Measurements from ENCODE around the gene HSPA12A. TPM values are rescaled to one million over a fixed set of nuclear protein-coding genes. Genes with fewer than 3 reads are reported as not detected.

The HSPA12A gene
- total and polyA plus RNA-seq, 5 donors = 8.4 to 21.9 (median 15.1) TPM

DNA sequence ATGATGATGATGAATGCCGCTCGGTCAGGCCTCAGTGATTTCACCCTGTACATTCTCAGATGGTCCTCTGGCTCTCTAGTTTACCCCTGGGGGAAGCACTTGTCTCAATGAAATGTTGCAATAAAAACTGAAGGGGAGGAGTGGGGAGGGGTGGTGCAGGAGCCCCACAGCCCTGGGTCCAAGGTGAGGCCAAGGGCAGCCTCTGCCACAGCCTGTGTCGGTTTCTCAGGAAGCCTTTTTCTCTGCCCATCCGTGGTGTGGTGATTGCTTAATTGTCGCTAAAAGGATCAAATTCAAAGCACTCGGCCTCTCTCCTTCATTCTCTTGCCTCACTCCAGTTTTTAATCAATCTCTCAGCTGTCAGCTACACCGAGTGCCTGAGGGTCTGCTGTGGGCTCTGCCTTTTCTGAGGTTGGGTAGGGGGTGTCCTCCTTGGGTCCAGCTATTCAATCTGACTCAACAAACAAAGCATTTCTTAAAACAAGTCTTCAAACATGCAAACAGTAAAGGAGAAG, 39.1 kb upstream of the HSPA12A start:
- 76% methylated on average over 7 of the region's 7 CpGs for WGBS
- intact Hi-C loops (cut with DNase I) = loop anchor here in 1 of 4 donors (5.0 kb wide), 1 partner anchor 94 kb away; no protein-coding TSS in a partner anchor

DNA sequence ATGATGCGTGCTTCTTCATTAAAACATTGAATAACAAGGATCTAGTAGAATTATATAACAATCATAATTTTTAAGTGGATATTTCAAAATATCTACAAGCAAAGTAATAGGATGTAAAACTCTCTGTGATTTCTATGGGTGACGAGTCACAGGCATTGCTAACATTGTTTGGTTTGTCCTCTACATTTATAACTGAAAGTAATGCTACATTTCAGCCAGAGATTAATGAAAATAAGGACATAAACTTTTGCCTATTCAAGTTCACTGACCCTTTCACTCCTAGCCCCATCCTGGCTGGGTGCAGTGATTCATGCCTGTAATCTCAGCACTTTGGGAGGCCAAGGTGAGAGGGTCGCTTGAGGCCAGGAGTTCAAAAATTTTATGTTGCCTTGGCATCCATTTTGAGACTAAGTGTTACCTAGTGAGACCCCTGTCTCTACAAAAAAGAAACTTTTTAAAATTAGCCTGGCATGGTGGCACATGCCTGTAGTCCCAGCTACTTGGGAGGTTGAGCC, 38.4 kb upstream of the HSPA12A start:
- no peaks in the 10 kb centered on the region for H3K9me3 ChIP-seq (ENCODE audit: control insufficient read depth, low read length)
- no peaks in the 10 kb centered on the region for H3K27me3 ChIP-seq (ENCODE audit: control insufficient read depth, insufficient read depth)
- DNase-seq = no peak
- no peaks in the 10 kb centered on the region for H3K4me1 ChIP-seq (ENCODE audit: control insufficient read depth, insufficient read depth, low read length)
- no peak overlapping the region for H3K27ac ChIP-seq (ENCODE audit: low read length)
- 95% methylated on average over 3 of the region's 3 CpGs for WGBS
- ATAC-seq = no peak
- H3K4me3 ChIP-seq (ENCODE audit: low read length) = no peak overlapping the region
- intact Hi-C loops (cut with DNase I) = loop anchor here in 1 of 4 donors (5.0 kb wide), 1 partner anchor 93 kb away; no protein-coding TSS in a partner anchor

More for the DNA sequence above, 39.1 kb upstream of the HSPA12A start:
- Histone ChIP-seq H3K4me3 (ENCODE audit: low read length) (no peak overlapping the region), H3K4me1 (ENCODE audit: control insufficient read depth, insufficient read depth, low read length) (no peaks in the 10 kb centered on the region), H3K27me3 (ENCODE audit: control insufficient read depth, insufficient read depth) (no peaks in the 10 kb centered on the region), H3K9me3 (ENCODE audit: control insufficient read depth, low read length) (no peaks in the 10 kb centered on the region), H3K27ac (ENCODE audit: low read length) (no peak overlapping the region)
- no peak for ATAC-seq
- no peak for DNase-seq

DNA sequence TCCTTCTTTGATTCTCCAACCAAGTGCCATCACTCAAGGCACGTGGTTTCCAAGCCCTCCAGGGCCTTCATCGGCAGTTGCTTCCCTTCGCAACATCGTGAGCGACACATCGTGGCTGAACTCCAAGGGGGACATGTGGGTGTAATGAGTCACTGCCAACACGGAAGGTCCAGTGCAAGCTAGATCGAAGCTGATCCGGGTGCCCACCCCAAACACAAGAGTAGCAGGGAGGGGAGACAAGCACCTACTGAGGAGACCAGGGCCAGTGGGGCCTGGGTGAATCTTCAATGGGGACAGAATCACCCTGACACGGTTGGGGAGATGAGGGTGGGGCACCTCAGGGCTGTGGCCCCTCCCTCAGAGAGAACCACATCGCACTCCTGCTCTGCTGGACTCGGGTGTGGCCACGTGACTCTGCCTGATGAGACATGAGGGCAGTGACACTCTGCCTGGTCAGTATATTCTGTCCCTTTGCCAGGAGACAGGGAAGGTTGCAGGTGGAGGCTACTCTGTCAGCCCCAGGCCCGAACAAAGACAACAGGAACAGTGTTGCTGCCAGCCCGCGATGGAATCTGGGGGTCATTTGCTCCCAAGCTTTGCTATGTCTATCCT, 36.8 kb upstream of the HSPA12A start:
- H3K9me3 ChIP-seq (ENCODE audit: control insufficient read depth, low read length) = no peaks in the 10 kb centered on the region
- no peak for ATAC-seq
- no peak overlapping the region for H3K4me3 ChIP-seq (ENCODE audit: low read length)
- WGBS = 84% methylated on average over 16 of the region's 16 CpGs
- intact Hi-C loops (cut with DNase I) = no loop called here
- no peaks in the 10 kb centered on the region for H3K4me1 ChIP-seq (ENCODE audit: control insufficient read depth, insufficient read depth, low read length)
- no peak overlapping the region for H3K27ac ChIP-seq (ENCODE audit: low read length)
- no peak for DNase-seq
- no peaks in the 10 kb centered on the region for H3K27me3 ChIP-seq (ENCODE audit: control insufficient read depth, insufficient read depth)

DNA sequence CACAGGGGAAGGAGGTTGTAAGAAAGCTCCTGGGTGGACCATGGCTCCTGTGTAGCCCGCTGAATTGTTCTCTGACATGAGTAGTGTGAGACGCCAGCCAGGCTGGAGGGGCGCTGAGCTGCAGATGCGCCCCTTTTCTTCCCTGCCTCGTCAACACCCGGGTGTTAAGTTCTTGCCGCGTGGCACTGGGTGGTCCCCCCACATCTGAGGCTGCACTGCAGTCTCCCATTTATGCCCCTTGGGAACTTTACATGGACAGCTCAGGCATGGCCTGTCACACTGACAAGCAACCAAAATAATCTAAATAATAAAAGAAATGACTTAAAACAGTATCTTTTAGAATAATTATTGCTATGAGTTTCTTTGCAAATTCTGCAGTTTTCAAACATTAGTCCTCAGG, 34.6 kb upstream of the HSPA12A start:
- ATAC-seq = no peak

DNA sequence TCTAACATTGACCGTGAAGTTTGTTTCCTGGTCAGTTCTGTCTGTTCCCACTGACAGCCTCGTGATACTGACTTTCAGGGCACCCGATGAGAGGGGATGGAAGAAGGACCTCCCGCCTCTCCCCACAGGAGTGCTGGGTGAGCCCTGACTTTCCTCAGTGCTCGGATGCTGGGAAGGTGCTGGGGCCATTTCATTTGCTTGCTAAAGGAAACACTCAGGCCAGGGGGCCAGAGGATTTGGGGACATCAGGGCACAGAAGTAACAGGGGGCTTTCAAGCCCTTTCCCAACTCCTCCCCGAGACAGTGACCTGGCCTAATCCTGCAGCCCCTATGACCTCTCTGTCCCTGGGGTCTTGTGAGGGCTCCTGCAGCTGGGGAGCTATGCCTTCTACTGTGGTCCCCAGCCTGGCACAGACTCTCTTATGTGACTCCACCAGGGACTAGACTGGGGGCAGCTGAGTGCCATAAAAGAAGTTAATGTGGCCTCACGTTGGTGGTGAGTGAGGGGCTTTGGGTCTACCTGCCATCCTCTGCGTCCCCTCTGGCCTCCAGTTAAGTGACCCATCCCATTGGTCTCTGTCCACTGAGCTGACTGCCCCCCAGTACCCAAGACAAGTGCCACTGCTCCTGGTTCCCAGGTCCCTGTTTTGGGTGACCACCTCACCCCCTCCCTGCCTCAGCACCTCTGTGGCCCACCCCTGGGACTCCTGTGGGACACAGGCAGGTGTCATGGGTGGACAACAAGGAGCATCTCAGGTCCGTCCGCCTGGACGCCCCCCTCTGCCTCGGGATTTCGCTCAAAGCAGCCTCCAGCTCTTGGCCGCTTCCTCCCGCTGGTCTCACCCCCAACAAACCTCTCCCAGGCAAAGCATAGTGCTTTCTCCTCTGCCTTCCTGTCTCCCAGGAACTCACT, 33.4 kb upstream of the HSPA12A start:
- intact Hi-C loops (cut with DNase I) = no loop called here
- Histone ChIP-seq H3K4me3 (ENCODE audit: low read length) (no peak overlapping the region), H3K27me3 (ENCODE audit: control insufficient read depth, insufficient read depth) (no peaks in the 10 kb centered on the region), H3K4me1 (ENCODE audit: control insufficient read depth, insufficient read depth, low read length) (no peaks in the 10 kb centered on the region), H3K27ac (ENCODE audit: low read length) (no peak overlapping the region), H3K9me3 (ENCODE audit: control insufficient read depth, low read length) (no peaks in the 10 kb centered on the region)
- 79% methylated on average over 15 of the region's 15 CpGs for WGBS
- no peak for DNase-seq
- no peak for ATAC-seq

More for the DNA sequence above, 34.6 kb upstream of the HSPA12A start:
- Histone ChIP-seq H3K4me1 (ENCODE audit: control insufficient read depth, insufficient read depth, low read length) (no peaks in the 10 kb centered on the region), H3K9me3 (ENCODE audit: control insufficient read depth, low read length) (no peaks in the 10 kb centered on the region), H3K27ac (ENCODE audit: low read length) (no peak overlapping the region), H3K27me3 (ENCODE audit: control insufficient read depth, insufficient read depth) (no peaks in the 10 kb centered on the region), H3K4me3 (ENCODE audit: low read length) (no peak overlapping the region)
- WGBS = 79% methylated on average over 8 of the region's 8 CpGs
- DNase-seq = no peak
- intact Hi-C loops (cut with DNase I) = no loop called here

DNA sequence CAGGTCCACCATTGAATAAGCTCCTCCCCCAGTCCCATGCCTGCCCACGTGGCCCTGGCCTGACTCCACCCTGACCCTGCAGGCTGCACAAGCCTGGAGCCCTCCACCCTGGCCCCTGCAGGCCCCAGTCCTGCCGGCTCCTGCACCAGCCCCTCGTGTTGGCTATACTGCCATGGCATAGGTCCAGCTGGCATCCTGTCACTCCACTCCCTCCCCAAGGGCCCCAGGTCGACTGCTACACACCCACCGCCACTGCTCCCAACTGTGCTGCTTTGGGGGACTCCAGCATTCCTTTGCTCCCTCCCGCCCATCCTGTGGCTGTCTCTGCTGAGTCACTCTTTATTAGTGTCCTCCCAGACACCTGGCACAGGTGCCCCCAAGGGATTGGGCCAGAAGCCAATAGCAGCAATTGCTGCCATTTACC, 32.4 kb upstream of the HSPA12A start:
- H3K9me3 ChIP-seq (ENCODE audit: control insufficient read depth, low read length) = no peaks in the 10 kb centered on the region
- no peak overlapping the region for H3K4me3 ChIP-seq (ENCODE audit: low read length)
- 34% methylated on average over 6 of the region's 6 CpGs for WGBS

DNA sequence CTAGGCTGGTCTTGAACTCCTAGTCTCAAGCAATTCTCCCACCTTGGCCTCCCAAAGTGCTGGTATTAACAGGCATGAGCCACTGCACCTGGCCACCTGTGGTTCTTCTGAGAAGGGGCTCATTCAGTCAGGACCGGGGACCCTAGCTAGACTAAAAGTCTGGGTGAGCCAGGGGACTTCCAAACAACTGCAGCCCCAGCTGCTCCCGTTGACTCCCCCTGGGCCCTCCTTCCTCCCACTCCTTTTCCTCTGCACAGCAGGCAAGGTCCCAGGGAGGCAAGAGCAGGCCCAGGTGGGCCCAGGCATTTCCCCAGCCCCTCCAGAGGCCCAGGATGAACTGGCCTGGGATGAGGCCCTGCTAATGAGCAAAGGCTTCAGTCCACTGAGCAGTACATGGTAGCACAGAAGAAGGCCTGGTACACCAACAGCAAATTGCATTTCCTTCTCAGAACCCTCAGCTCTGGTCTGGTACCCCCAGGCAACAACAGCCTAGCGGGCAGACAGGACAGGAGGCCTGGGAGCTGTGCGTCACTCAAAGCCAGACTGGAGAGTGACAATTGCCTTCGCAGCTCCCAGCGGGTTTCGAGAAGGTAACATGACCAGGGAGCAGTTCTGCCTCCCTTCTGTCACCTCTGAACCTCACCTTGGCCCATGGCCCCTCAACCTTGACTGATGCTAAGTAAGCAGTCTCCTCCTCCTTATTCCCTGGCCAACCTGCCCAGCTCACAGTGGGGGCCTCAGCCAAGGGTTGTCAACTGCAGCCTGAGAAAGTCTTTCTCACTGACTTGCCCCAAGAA, 30.7 kb upstream of the HSPA12A start:
- no peak for ATAC-seq
- WGBS = 87% methylated on average over 7 of the region's 7 CpGs
- Histone ChIP-seq H3K27ac (ENCODE audit: low read length) (no peak overlapping the region), H3K9me3 (ENCODE audit: control insufficient read depth, low read length) (no peaks in the 10 kb centered on the region), H3K4me3 (ENCODE audit: low read length) (no peak overlapping the region), H3K4me1 (ENCODE audit: control insufficient read depth, insufficient read depth, low read length) (no peaks in the 10 kb centered on the region), H3K27me3 (ENCODE audit: control insufficient read depth, insufficient read depth) (no peaks in the 10 kb centered on the region)
- intact Hi-C loops (cut with DNase I) = no loop called here
- DNase-seq = no peak

More for the DNA sequence above, 32.4 kb upstream of the HSPA12A start:
- intact Hi-C loops (cut with DNase I) = no loop called here
- no peak for DNase-seq
- Histone ChIP-seq H3K27ac (ENCODE audit: low read length) (no peak overlapping the region), H3K4me1 (ENCODE audit: control insufficient read depth, insufficient read depth, low read length) (no peaks in the 10 kb centered on the region), H3K27me3 (ENCODE audit: control insufficient read depth, insufficient read depth) (no peaks in the 10 kb centered on the region)
- no peak for ATAC-seq

DNA sequence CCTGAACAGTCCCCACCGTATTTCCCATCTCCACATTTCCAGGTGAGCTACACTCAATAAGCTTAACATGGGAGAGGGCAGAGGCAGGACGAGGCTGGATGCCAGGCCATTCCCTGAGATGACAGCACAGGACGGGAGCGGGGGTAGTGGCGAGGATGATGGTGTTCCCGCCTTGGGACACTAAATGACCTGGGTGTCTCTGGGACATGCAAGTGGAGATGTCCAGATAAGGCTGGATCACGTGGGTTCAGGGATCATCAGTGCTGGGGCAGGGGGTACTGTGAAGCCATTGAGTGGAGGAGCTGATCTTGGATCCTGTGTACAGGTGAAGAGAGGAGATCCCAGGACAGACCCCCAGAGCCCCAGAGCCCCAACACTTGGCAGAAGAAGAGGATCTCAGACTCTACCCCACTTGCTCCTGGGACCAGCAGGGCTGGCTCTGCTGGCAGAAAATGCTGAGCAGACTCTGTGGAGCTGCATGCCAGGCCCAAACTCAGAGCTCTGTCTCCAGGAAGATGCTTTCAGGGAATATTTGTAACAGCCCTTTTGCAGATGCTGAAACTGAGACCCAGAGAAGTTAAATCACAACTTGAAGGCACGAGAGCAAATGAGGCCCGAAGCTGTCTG, 29.7 kb upstream of the HSPA12A start:
- ATAC-seq = no peak
- 84% methylated on average over 9 of the region's 9 CpGs for WGBS
- H3K9me3 ChIP-seq (ENCODE audit: control insufficient read depth, low read length) = no peaks in the 10 kb centered on the region
- no peak overlapping the region for H3K4me3 ChIP-seq (ENCODE audit: low read length)
- intact Hi-C loops (cut with DNase I) = no loop called here
- no peaks in the 10 kb centered on the region for H3K4me1 ChIP-seq (ENCODE audit: control insufficient read depth, insufficient read depth, low read length)
- H3K27me3 ChIP-seq (ENCODE audit: control insufficient read depth, insufficient read depth) = no peaks in the 10 kb centered on the region
- DNase-seq = no peak
- no peak overlapping the region for H3K27ac ChIP-seq (ENCODE audit: low read length)

DNA sequence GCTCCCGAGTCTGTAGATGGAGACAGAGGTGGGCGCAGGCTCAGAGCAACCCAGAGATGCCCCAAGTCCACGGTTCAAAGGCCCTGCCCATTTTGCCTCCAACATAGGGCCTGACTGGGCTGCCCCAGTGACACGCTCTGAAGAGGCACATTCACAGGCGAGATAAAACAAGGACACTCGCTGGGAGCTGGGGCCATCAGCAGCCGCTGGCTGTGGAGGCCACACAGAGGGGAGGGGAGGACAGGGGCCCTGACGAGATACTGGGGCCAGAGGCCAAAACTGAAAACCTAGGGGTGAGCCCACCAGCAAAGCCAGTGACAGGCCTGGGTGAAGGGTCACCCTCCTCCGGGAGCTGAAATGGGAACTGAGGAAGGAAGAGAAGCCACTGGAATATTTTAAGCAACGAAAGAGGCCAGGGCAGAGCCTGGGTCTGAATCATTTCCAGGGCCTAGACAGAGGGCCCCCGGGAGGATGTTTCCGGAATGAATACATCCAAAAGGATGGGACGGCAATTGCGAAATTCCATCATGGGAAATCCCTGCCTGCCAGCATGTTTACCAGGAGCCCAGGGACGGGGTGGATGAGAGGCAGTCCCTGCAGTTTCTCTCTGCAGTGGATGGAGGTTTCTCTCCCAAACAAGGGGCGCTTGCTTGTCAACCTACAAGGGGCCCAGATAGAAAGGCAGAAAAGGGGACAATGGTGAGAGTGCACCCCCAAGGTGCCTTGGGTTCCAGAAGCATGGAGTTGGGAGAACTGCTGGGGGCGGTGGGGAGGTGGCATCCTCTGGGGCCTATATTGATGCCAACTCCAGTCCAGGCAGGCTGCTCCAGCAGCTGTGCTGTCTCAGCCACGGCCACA, 29.0 kb upstream of the HSPA12A start:
- H3K9me3 ChIP-seq (ENCODE audit: control insufficient read depth, low read length) = no peaks in the 10 kb centered on the region
- no peaks in the 10 kb centered on the region for H3K27me3 ChIP-seq (ENCODE audit: control insufficient read depth, insufficient read depth)
- ATAC-seq = peak; percentile 48 to 66
- H3K27ac ChIP-seq (ENCODE audit: low read length) = peak overlapping the region; percentile 1
- intact Hi-C loops (cut with DNase I) = no loop called here
- H3K4me3 ChIP-seq (ENCODE audit: low read length) = no peak overlapping the region
- peak; percentile 66 to 74 (median 72) for DNase-seq
- H3K4me1 ChIP-seq (ENCODE audit: control insufficient read depth, insufficient read depth, low read length) = no peaks in the 10 kb centered on the region
- 43% methylated on average over 18 of the region's 18 CpGs for WGBS

Measured in right cardiac atrium (tissue), 5 donors.